GM12878 (cell line): ENCODE measurements around the gene CEP131.

Experiments
- ATF7 ChIP-seq: fragments of 450-650 bp; IDR thresholded peaks from 2 replicates; pipeline ENCODE4 v1.6.1; 2016; ENCODE audit warnings: low read depth, mild to moderate bottlenecking
- CREB1 ChIP-seq: IDR thresholded peaks from 2 replicates; pipeline ENCODE4 v1.6.1; 2012; ENCODE audit warnings: low read depth, mild to moderate bottlenecking, inconsistent platforms
- CTCF ChIP-seq, 3 experiments: IDR thresholded peaks in 2 of 3; conservative IDR thresholded peaks in 1 of 3; 2 replicates each; pipeline ENCODE4 v1.5.1; 2011; ENCODE audit warnings: low read depth in 3 of 3, low read length in 3 of 3, mild to moderate bottlenecking in 3 of 3, control low read depth in 2 of 3, moderate library complexity in 2 of 3, inconsistent platforms in 1 of 3, mixed read lengths in 1 of 3; ENCODE audit not compliant: control insufficient read depth in 2 of 3, insufficient read depth in 1 of 3; ENCODE audit errors: extremely low read depth in 1 of 3
- EP300 ChIP-seq, 2 experiments: fragments of 150-350 bp in 1 of 2; IDR thresholded peaks; 2 replicates each; pipeline ENCODE4 v1.6.1; 2011 to 2012; ENCODE audit warnings: low read depth in 2 of 2, low read length in 2 of 2, borderline replicate concordance in 1 of 2, improper control_type of control experiment in 1 of 2, inconsistent platforms in 1 of 2; ENCODE audit not compliant: control insufficient read depth in 1 of 2
- HCFC1 ChIP-seq: fragments of 150-350 bp; IDR thresholded peaks from 2 replicates; pipeline ENCODE4 v1.6.1; 2014; ENCODE audit warnings: low read length
- MLLT1 ChIP-seq: fragments of 450-650 bp; IDR thresholded peaks from 2 replicates; pipeline ENCODE4 v1.6.1; 2016; ENCODE audit warnings: mild to moderate bottlenecking
- PRDM15 ChIP-seq: fragments of 450-650 bp; formaldehyde crosslinking; IDR thresholded peaks from 2 replicates; pipeline ENCODE4 v1.4.0; 2020; ENCODE audit warnings: mild to moderate bottlenecking, moderate library complexity
- RCOR1 ChIP-seq: conservative IDR thresholded peaks from 2 replicates; pipeline ENCODE4 v1.6.1; 2012; ENCODE audit warnings: low read depth, low read length, improper control_type of control experiment
- SIN3A ChIP-seq: IDR thresholded peaks from 2 replicates; pipeline ENCODE4 v1.6.1; 2012; ENCODE audit warnings: low read depth, low read length, improper control_type of control experiment
- SP1 ChIP-seq: IDR thresholded peaks from one replicate; pipeline ENCODE4 v1.6.1; 2011; ENCODE audit warnings: low read depth, low read length
- ZNF274 ChIP-seq: IDR thresholded peaks from one replicate; pipeline ENCODE4 v1.8.0; 2011; ENCODE audit not compliant: insufficient read length, insufficient read depth
- ZNF384 ChIP-seq: IDR thresholded peaks from 2 replicates; pipeline ENCODE4 v1.6.1; 2012; ENCODE audit warnings: low read depth, mild to moderate bottlenecking, low read length, improper control_type of control experiment, borderline replicate concordance
- TF ChIP-seq, protein P1 (sequence below): fragments of 450-650 bp; IDR thresholded peaks from 2 replicates; pipeline ENCODE4 v1.6.1; 2017; ENCODE audit warnings: mild to moderate bottlenecking

GRCh38 chr17:81173762-81174155 is 49.0 kb downstream of the CEP131 start:
- TF ChIP-seq EP300 (IDR thresholded peaks at IDR 0.05; ENCODE audit: borderline replicate concordance in 1 of 2, control insufficient read depth in 1 of 2, low read depth in 2 of 2, low read length in 2 of 2) (no peak), ZNF274 (no peak), MLLT1 (no peak), ATF7 (no peak), ZNF384 (no peak), SIN3A (no peak), PRDM15 (CRISPR knock-in tag) (no peak), SP1 (no peak), CTCF (IDR thresholded peaks at IDR 0.05 in 2 of 3, conservative IDR thresholded peaks at IDR 0.05 in 1 of 3; ENCODE audit: control insufficient read depth in 2 of 3, extremely low read depth in 1 of 3, insufficient read depth in 1 of 3, low read depth in 3 of 3, low read length in 3 of 3) (no peak), CREB1 (no peak), RCOR1 (no peak), HCFC1 (no peak)
- TF ChIP-seq, protein P1, sequence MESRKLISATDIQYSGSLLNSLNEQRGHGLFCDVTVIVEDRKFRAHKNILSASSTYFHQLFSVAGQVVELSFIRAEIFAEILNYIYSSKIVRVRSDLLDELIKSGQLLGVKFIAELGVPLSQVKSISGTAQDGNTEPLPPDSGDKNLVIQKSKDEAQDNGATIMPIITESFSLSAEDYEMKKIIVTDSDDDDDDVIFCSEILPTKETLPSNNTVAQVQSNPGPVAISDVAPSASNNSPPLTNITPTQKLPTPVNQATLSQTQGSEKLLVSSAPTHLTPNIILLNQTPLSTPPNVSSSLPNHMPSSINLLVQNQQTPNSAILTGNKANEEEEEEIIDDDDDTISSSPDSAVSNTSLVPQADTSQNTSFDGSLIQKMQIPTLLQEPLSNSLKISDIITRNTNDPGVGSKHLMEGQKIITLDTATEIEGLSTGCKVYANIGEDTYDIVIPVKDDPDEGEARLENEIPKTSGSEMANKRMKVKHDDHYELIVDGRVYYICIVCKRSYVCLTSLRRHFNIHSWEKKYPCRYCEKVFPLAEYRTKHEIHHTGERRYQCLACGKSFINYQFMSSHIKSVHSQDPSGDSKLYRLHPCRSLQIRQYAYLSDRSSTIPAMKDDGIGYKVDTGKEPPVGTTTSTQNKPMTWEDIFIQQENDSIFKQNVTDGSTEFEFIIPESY: no peak
